ENCODE data around the gene CIITA. TPM values are rescaled to one million over a fixed set of nuclear protein-coding genes. Genes with fewer than 3 reads are reported as not detected.
"Not testable (repeated sequence)": the region's sequence is repeated elsewhere in the genome, so short reads cannot be mapped to it uniquely, and the experiment has no call there.

The CIITA gene
- total RNA-seq, 1 experiment from 2014 or later, result 0.19 TPM

DNA sequence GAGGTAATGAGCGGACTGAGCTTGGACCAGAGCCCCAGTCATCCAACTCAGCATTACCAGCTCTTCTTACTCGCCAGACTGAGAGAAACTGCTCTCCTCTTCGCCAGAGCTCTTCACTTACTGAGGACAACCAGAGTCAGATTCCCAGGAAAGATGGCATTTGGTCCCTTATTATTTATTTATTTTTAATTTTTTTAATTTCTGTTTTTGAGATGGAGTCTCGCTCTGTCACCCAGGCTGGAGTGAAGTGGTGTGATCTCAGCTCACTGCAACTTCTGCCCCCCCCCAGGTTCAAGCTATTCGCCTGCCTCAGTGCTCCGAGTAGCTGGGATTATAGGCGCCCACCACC lies 42.0 kb downstream of the CIITA start:
- no peak for DNase-seq (ENCODE audit: low spot score)

- no peak for DNase-seq (ENCODE audit: low spot score)
Observed at GRCh38 chr16:10920726-10921427, 43.9 kb downstream of the CIITA start.

- no peak for DNase-seq (ENCODE audit: low spot score)
Observed at GRCh38 chr16:10921536-10922327, 44.7 kb downstream of the CIITA start.

GRCh38 chr16:10922328-10923145 lies 45.5 kb downstream of the CIITA start:
- DNase-seq (ENCODE audit: low spot score), result no peak

- DNase-seq (ENCODE audit: low spot score), result no peak
Observed at GRCh38 chr16:10923146-10923649, 46.2 kb downstream of the CIITA start.

GRCh38 chr16:10923650-10924214 lies 46.7 kb downstream of the CIITA start:
- no peak for DNase-seq (ENCODE audit: low spot score)

- not testable (repeated sequence) for DNase-seq (ENCODE audit: low spot score)
Observed at GRCh38 chr16:10925285-10925684, 48.3 kb downstream of the CIITA start.

DNA sequence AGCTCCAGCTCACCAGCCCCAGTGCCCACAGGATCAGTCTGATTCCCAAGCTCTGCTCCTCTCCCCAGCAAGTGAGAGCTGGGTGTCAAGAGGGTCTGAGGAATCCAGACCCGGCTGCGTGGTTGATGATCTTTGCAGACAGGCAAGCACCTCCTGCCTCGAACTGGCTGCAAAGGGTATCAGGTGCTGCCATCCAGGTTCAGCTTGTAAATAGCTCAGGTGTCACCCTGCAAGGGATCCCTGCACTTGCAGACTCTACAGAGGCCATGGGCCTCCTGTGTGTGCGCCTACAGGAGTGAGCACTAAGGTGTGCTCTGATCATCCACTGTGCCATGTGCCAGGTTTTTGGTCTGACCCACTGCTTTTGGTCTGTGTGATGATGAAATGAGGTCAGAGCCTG lies 49.1 kb downstream of the CIITA start:
- DNase-seq (ENCODE audit: low spot score), result no peak

DNA sequence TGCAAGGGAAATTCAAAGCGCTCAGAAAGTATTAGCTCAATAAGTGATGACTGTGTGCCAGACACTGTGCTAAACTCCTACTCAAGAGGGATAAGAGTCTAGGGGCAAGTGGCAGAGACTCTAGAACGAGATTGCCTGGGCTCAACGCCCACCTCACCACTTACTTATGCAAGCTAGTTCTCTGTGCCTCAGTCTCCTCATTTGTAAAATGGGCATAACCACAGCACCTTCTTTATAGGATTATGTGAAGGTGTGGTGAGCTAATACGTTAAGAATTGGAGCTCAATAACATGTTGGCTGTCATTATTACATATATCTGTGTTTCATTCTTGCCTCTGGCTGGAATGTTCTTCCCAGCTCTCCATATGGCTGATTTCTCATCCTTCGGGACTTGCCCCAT lies 49.9 kb downstream of the CIITA start:
- no peak for DNase-seq (ENCODE audit: low spot score)

- DNase-seq (ENCODE audit: low spot score), result no peak
Observed at GRCh38 chr16:10927497-10928112, 50.6 kb downstream of the CIITA start.

DNA sequence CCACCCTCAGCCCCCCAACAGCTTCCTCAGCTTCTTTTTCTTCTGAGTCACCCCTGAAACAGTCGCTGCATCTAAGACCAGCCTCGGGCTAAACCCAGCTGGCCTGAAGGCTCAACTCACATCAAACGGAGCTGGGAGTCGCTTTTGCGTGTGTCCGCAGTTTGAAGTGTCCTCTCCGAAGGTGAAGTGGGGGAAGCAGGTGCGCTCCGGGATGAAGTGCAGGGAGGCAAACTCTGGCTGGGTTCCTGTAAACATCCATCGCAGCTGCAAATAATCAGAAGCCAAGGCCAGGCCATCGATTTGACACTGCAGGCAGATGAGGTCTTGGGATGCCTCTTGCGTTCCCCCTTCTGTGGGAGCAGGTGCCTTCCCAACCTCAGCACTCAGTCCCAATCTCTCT lies 52.1 kb downstream of the CIITA start:
- not testable (repeated sequence) for DNase-seq (ENCODE audit: low spot score)

GRCh38 chr16:10929853-10930754 lies 53.1 kb downstream of the CIITA start:
- no peak for DNase-seq (ENCODE audit: low spot score)

DNA sequence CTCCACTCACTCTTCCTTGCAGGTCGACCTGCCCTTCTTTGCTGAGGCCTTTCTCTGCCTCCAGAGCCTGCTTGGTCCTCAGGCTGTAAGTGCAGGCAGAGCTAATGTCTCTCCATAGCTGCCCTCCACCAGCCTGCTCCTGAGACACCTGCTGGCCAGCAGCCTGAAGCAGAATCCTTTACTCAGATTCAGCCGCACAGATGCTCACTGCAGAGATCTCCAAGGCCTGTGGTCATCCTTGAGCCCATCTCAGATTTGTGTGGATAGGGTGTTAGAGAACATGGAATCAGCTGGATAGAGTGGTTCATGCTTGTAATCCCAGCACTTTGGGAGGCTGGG lies 53.7 kb downstream of the CIITA start:
- no peak for DNase-seq (ENCODE audit: low spot score)

GRCh38 chr16:10931134-10931533 lies 54.1 kb downstream of the CIITA start:
- no peak for DNase-seq (ENCODE audit: low spot score)

GRCh38 chr16:10931977-10932632 lies 55.1 kb downstream of the CIITA start:
- DNase-seq (ENCODE audit: low spot score), result no peak

- DNase-seq (ENCODE audit: low spot score), result no peak
Observed at GRCh38 chr16:10932959-10933710, 56.1 kb downstream of the CIITA start.

- no peak for DNase-seq (ENCODE audit: low spot score)
Observed at GRCh38 chr16:10933865-10934264, 56.9 kb downstream of the CIITA start.

DNA sequence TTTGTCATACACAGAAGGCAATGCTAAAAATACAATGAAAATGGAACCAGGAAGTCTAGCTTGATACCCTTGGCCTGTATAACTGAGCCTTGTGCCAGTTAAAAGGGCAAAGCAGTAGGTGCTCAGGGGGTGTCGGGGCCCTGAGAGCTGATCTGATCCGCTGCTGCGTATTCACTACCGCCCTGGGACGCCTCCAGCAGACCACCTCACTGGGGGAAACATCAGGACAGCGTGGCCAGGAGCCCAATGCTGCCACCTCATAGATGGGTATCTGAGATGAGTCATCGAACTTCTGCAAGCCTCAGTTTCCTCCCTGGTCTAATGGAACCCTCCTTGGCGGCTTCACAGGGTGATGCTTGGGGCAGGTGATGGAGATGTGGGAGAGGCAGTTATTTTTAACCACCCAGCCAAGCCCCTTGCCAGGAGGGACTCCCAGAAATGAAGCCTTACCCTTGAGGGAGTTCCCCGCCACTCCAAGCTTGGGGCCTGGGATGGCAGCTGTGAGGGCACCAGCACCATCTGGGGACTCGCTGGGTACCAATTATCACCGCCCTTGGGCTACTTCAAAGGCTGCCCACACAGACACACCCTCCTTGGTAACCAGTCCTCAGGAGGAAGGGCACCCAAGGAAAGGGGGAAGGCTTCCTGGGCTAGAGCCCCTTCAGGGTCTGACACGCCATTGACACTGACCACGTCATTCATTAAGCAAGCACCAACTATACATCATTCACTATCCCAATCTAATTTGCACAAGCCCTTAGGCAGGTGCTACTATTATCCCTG lies 57.5 kb downstream of the CIITA start:
- no peak for DNase-seq (ENCODE audit: low spot score)
